Measurements from ENCODE around the gene CD48. TPM values are rescaled to one million over a fixed set of nuclear protein-coding genes. Genes with fewer than 3 reads are reported as not detected.
A peak's percentile ranks its signal among the peaks of the same experiment; 100 is the strongest.
"Not testable (repeated sequence)": the region's sequence is repeated elsewhere in the genome, so short reads cannot be mapped to it uniquely, and the experiment has no call there.

The CD48 gene
- total RNA-seq, 1 donor from 2014 or later, result not detected

GRCh38 chr1:160707236-160708064, 4.2 kb downstream of the CD48 start:
- DNase-seq (ENCODE audit: low read depth, low spot score), result no peak
- TF ChIP-seq CTCF (conservative IDR thresholded peaks at IDR 0.05), result no peak
- Mint-ChIP-seq H3K27ac (ENCODE audit: unreplicated experiment) (no peak overlapping the region), H3K4me3 (no peak overlapping the region), H3K4me1 (no peaks in the 10 kb centered on the region), H3K9me3 (no peaks in the 10 kb centered on the region), H3K27me3 (ENCODE audit: low read depth) (peaks cover 21% of the 10 kb centered on the region), H3K36me3 (ENCODE audit: low read depth) (no peaks in the 10 kb centered on the region)

GRCh38 chr1:160706526-160707235, 4.9 kb downstream of the CD48 start:
- H3K36me3 Mint-ChIP-seq (ENCODE audit: low read depth), result no peaks in the 10 kb centered on the region
- H3K27ac Mint-ChIP-seq (ENCODE audit: unreplicated experiment), result no peak overlapping the region
- H3K9me3 Mint-ChIP-seq, result no peaks in the 10 kb centered on the region
- H3K4me1 Mint-ChIP-seq, result no peaks in the 10 kb centered on the region
- no peak for TF ChIP-seq CTCF (conservative IDR thresholded peaks at IDR 0.05)
- no peak for DNase-seq (ENCODE audit: low read depth, low spot score)
- no peak overlapping the region for H3K4me3 Mint-ChIP-seq
- H3K27me3 Mint-ChIP-seq (ENCODE audit: low read depth), result peaks cover 18% of the 10 kb centered on the region

- H3K36me3 Mint-ChIP-seq (ENCODE audit: low read depth), result no peaks in the 10 kb centered on the region
Measured at GRCh38 chr1:160705742-160706141, 5.9 kb downstream of the CD48 start.

GRCh38 chr1:160705212-160705621, 6.4 kb downstream of the CD48 start:
- H3K4me1 Mint-ChIP-seq; H3K4me3 Mint-ChIP-seq; H3K36me3 Mint-ChIP-seq (ENCODE audit: low read depth); H3K27ac Mint-ChIP-seq (ENCODE audit: unreplicated experiment); DNase-seq (ENCODE audit: low read depth, low spot score); H3K9me3 Mint-ChIP-seq: not testable (repeated sequence)
- peaks cover 16% of the 10 kb centered on the region for H3K27me3 Mint-ChIP-seq (ENCODE audit: low read depth)

More at GRCh38 chr1:160705742-160706141, 5.9 kb downstream of the CD48 start:
- DNase-seq (ENCODE audit: low read depth, low spot score), result no peak
- H3K4me3 Mint-ChIP-seq, result no peak overlapping the region
- no peaks in the 10 kb centered on the region for H3K4me1 Mint-ChIP-seq
- H3K27me3 Mint-ChIP-seq (ENCODE audit: low read depth), result peaks cover 16% of the 10 kb centered on the region
- TF ChIP-seq CTCF (conservative IDR thresholded peaks at IDR 0.05), result no peak
- no peak overlapping the region for H3K27ac Mint-ChIP-seq (ENCODE audit: unreplicated experiment)
- no peaks in the 10 kb centered on the region for H3K9me3 Mint-ChIP-seq

- H3K4me1 Mint-ChIP-seq, result no peaks in the 10 kb centered on the region
- DNase-seq (ENCODE audit: low read depth, low spot score), result no peak
- no peak overlapping the region for H3K27ac Mint-ChIP-seq (ENCODE audit: unreplicated experiment)
- H3K9me3 Mint-ChIP-seq, result no peaks in the 10 kb centered on the region
- H3K36me3 Mint-ChIP-seq (ENCODE audit: low read depth), result no peaks in the 10 kb centered on the region
- peaks cover 16% of the 10 kb centered on the region for H3K27me3 Mint-ChIP-seq (ENCODE audit: low read depth)
- H3K4me3 Mint-ChIP-seq, result no peak overlapping the region
- no peak for TF ChIP-seq CTCF (conservative IDR thresholded peaks at IDR 0.05)
Measured at GRCh38 chr1:160704250-160704649, 7.4 kb downstream of the CD48 start.

GRCh38 chr1:160702100-160702499, 9.5 kb downstream of the CD48 start:
- Mint-ChIP-seq H3K36me3 (ENCODE audit: low read depth) (no peaks in the 10 kb centered on the region), H3K9me3 (no peaks in the 10 kb centered on the region), H3K4me1 (no peaks in the 10 kb centered on the region), H3K4me3 (no peak overlapping the region), H3K27me3 (ENCODE audit: low read depth) (peaks cover 16% of the 10 kb centered on the region), H3K27ac (ENCODE audit: unreplicated experiment) (peak overlapping the region; percentile 73)
- DNase-seq (ENCODE audit: low read depth, low spot score), result no peak
- TF ChIP-seq CTCF (conservative IDR thresholded peaks at IDR 0.05), result no peak
